Right cardiac atrium (tissue), 5 donors: Measurements from ENCODE around the gene CACNA1S. TPM values are rescaled to one million over a fixed set of nuclear protein-coding genes. Genes with fewer than 3 reads are reported as not detected.

Experiments used
- ATAC-seq, 2 donors: fragments of 200-7000 bp; cut with Tn5 transposase; one replicate each; pipeline versions ENCODE4 v1.8.0 to v1.9.1; 2020; ENCODE audit warnings: moderate library complexity in 2 of 2, mild to moderate bottlenecking in 1 of 2
- DNase-seq, 3 donors: peaks; one replicate each; pipeline ENCODE4 v3.0.0-alpha.2; 2020
- H3K27ac ChIP-seq: one replicate; pipeline ENCODE4 v1.5.1; 2013; ENCODE audit warnings: mild to moderate bottlenecking, low read length, control low read depth, moderate library complexity
- H3K27me3 ChIP-seq: one replicate; pipeline ENCODE4 v1.6.1; 2013; ENCODE audit not compliant: control insufficient read depth, insufficient read depth
- H3K4me1 ChIP-seq: one replicate; pipeline ENCODE4 v1.6.1; 2013; ENCODE audit warnings: low read length; ENCODE audit not compliant: control insufficient read depth, insufficient read depth
- H3K4me3 ChIP-seq: one replicate; pipeline ENCODE4 v1.5.1; 2013; ENCODE audit warnings: low read length, control low read depth
- H3K9me3 ChIP-seq: one replicate; pipeline ENCODE4 v1.6.1; 2013; ENCODE audit warnings: low read length; ENCODE audit not compliant: control insufficient read depth
- WGBS: extraction: QIAGEN DNeasy Blood & Tissue Kit; methylation state at CpG from one replicate; pipeline ENCODE4 v1.1.7; 2013; 5-methylcytosine and 5-hydroxymethylcytosine counted together
- intact Hi-C, 4 donors: fragments of 100-400 bp; cut with DNase I; formaldehyde crosslinking; loops; one replicate each; pipeline versions ENCODE4 v1.11.0 to v1.14.0; 2022 to 2023
- polyA plus RNA-seq: library from polyadenylated mRNA; stranded (reverse); fragments of 200-250 nt; gene quantifications from one replicate; pipeline ENCODE4 v1.2.3, GENCODE V29; 2013
- total RNA-seq, 4 donors: library from RNA; stranded (reverse); fragmentation: NEBNext Ultra II Directional; extraction: Animal tissue kit (Norgen Biotek cat#: 25700); gene quantifications; one replicate each; pipeline ENCODE4 v1.2.1, GENCODE V29; 2021
- donor health status: healthy with polysubstance abuse.
- donor health status: DM: no; HTN: yes; CAD: no.
- donor health status: DM: no; HTN: no; CAD: no.
- donor health status: DM: no; HTN: yes; CAD: no; lungs with severe emphysema.
- donor health status: DM: yes; HTN: yes; CAD: no.

Gene CACNA1S
- total and polyA plus RNA-seq, 5 donors: 0.06 to 0.09 TPM; not detected in 3

DNA sequence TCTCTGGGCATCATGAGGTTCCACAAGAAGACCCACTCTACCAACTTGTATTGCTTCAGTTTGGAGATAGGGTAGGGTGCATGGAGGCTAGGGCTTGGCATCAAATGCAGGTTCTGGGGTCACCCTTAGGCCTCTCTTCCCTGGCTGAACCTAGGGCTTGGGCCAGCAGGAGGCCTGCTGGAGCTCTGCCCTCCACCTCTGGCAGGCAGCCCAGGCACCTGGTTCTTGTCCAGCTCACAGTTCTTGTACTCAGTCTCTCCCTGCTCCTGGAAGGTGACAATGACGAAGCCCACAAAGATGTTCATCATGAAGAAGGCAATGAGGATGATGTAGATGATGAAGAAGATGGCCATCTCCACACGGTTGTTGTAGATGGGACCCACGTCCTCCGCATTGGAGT lies 51.2 kb downstream of the CACNA1S start:
- Histone ChIP-seq H3K4me3 (no peak overlapping the region), H3K9me3 (no peaks in the 10 kb centered on the region), H3K27me3 (no peaks in the 10 kb centered on the region), H3K4me1 (peaks cover 3% of the 10 kb centered on the region), H3K27ac (no peak overlapping the region)
- no peak for DNase-seq
- intact Hi-C loops: no loop called here
- ATAC-seq: no peak
- WGBS: 81% methylated on average over 4 of the region's 4 CpGs

DNA sequence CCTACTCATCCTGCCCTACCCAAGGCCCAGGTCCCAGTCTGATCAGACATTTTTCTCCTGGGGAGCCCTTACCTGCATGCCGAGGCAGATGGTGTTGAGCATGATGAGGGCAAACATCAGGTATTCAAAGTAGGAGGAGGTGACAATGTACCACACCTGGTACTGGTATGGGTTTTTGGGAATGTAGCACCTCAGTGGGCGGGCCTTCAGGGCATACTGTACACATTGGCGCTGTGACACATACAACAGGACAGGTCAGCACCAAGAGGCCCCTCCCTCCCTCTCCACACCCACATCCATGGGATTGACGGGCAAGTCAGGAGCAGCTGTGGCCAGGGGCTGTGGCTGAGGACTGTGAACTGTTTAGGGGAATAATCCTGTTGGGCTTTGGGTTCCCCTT lies 51.6 kb downstream of the CACNA1S start:
- Histone ChIP-seq H3K4me3 (no peak overlapping the region), H3K4me1 (peaks cover 3% of the 10 kb centered on the region), H3K27ac (no peak overlapping the region), H3K9me3 (no peaks in the 10 kb centered on the region), H3K27me3 (no peaks in the 10 kb centered on the region)
- WGBS: 95% methylated on average over 4 of the region's 4 CpGs
- no peak for DNase-seq
- intact Hi-C loops: no loop called here
- ATAC-seq: no peak

DNA sequence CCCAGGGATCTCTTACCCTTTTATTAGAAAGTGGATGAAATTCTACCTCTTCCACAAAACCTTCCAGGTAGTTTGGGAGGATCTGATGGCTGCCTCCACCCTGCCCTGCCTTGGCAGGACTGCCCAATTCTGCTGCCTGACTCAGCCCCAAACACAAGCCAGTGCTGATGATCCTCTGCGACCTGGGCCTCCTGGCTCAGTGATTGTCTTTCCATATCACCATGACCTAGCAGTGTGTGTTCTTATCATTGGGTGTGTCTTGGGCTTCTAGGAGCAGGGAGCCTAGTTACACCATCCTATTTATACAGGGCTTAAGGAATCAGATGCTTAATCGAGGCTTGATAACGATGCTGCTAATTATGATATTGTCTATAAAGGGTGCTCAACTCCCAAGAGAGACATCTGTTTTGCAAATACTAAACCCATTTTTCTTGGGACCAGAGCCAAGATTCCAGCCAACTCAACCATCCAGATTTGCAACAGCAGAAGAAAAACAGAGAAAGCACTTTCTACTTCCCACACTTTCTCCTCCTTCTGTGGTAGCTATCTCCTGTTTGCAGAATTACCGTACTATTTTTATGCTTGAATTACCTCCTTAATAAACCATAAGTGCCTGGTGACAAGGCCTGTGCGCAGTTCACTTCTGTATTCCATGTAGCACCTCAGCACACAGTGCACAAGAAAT lies 52.2 kb downstream of the CACNA1S start:
- no peaks in the 10 kb centered on the region for H3K9me3 ChIP-seq
- H3K27ac ChIP-seq: no peak overlapping the region
- H3K4me1 ChIP-seq: peaks cover 3% of the 10 kb centered on the region
- WGBS: 58% methylated on average over 5 of the region's 5 CpGs
- no peak overlapping the region for H3K4me3 ChIP-seq
- H3K27me3 ChIP-seq: no peaks in the 10 kb centered on the region
- intact Hi-C loops: no loop called here
- ATAC-seq: no peak
- no peak for DNase-seq

DNA sequence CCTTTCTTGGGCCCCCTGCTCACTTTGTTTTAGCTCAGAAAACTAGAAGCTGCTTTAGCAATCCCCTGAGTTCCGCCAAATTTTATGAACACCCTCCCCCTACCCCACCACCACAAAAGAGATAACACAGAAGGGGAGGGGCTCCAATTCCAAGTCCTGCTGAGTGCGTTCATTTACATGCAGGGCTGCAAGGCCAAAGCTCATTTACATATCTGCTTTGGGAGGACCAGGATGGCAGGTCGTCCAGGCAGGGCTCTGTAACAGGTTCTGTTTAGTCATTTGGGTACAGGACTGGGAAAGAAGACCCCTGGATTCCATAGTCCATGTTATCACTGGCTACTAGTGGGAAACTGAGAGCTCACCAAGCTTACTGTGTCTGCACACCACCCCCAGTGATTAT lies 52.8 kb downstream of the CACNA1S start:
- no peak overlapping the region for H3K4me3 ChIP-seq
- no peaks in the 10 kb centered on the region for H3K27me3 ChIP-seq
- no peak overlapping the region for H3K27ac ChIP-seq
- peaks cover 3% of the 10 kb centered on the region for H3K4me1 ChIP-seq
- DNase-seq (no peak), ATAC-seq (no peak)
- 90% methylated on average over 3 of the region's 3 CpGs for WGBS
- intact Hi-C loops: no loop called here
- no peaks in the 10 kb centered on the region for H3K9me3 ChIP-seq

DNA sequence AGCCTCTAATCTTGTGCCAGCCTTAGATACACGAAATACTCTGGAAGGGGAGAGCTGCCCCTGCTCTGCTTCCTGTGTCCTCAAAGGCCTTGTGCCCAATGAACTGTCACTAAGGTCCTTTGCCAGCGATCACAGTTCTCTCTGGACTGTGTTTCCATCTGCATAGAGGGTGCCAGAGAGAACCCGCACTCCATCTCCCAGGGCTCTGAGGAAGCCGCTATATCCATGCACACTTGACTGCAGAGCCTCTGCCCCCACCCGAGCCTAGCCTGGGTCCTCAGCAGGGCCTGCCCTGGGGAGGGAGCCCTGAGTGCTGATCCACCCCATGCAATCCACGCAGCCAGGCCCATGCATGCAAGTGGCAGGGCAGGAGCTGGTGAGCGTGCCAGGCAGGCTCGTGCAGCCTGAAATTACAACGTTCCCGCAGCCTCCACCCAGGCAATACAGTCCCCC lies 58.1 kb downstream of the CACNA1S start:
- Histone ChIP-seq H3K9me3 (no peaks in the 10 kb centered on the region), H3K27me3 (no peaks in the 10 kb centered on the region), H3K4me3 (no peak overlapping the region), H3K27ac (no peak overlapping the region), H3K4me1 (no peaks in the 10 kb centered on the region)
- ATAC-seq (peak; percentile 6 to 16), DNase-seq (no peak)
- WGBS: 54% methylated on average over 10 of the region's 10 CpGs
- intact Hi-C loops: no loop called here

DNA sequence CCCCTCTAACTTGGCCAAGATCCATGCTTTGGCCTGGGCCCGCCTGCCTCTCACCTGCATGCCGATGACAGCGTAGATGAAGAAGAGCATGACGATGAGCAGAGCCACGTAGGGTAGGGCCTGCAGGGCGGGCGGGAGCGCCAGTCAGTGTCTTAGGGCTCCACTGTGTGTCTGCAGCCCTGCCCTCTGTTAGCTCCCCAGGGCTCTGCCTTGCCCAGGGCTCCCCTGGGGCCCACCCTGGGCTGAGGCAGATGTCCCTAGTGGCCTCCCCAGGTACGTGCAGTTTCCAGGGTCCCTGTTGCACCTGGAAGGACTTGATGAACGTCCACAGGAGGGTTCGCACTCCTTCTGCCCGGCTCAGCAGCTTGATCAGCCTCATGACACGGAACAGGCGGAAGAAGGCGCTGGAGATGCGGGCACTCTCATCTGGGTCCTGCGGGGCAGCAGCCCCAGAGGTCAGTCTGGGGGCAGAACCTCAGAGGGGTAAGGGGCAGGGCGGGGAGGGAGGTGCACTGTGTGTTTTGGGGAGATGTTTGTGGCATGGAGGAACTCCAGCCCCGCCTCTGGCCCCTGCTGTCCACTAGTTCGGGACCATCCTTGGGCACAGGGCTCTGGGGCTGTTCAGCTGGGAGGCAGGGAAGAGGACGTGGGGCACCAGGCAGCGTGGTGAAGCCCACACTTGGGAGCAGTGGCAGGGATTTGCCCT lies 58.9 kb downstream of the CACNA1S start:
- Histone ChIP-seq H3K27ac (no peak overlapping the region), H3K9me3 (no peaks in the 10 kb centered on the region), H3K27me3 (no peaks in the 10 kb centered on the region), H3K4me3 (no peak overlapping the region), H3K4me1 (no peaks in the 10 kb centered on the region)
- DNase-seq: no peak
- 88% methylated on average over 22 of the region's 22 CpGs for WGBS
- intact Hi-C loops: no loop called here
- ATAC-seq: no peak

DNA sequence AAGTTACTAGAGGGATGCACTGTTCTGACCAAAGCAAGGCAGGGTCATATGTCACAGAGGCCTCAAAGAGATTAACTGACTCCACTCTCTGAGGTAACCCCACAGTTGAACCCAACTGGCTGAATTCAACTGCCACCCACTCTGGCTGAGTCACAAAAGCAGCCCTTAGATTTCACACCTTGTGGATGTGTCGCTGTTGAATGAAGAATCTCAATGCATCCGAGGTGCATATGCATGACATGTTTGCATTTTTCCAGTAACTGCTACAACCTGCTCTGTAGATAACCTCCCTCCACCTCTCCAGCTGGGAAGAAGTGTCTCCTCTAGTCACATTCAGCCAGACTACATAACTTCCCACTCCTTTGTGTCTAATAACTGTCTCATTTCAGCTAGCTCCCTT lies 60.8 kb downstream of the CACNA1S start:
- no peaks in the 10 kb centered on the region for H3K9me3 ChIP-seq
- no peaks in the 10 kb centered on the region for H3K4me1 ChIP-seq
- intact Hi-C loops: no loop called here
- DNase-seq (no peak), ATAC-seq (no peak)
- H3K27ac ChIP-seq: no peak overlapping the region
- no peak overlapping the region for H3K4me3 ChIP-seq
- H3K27me3 ChIP-seq: no peaks in the 10 kb centered on the region
- WGBS: 92% methylated on average over 2 of the region's 2 CpGs

DNA sequence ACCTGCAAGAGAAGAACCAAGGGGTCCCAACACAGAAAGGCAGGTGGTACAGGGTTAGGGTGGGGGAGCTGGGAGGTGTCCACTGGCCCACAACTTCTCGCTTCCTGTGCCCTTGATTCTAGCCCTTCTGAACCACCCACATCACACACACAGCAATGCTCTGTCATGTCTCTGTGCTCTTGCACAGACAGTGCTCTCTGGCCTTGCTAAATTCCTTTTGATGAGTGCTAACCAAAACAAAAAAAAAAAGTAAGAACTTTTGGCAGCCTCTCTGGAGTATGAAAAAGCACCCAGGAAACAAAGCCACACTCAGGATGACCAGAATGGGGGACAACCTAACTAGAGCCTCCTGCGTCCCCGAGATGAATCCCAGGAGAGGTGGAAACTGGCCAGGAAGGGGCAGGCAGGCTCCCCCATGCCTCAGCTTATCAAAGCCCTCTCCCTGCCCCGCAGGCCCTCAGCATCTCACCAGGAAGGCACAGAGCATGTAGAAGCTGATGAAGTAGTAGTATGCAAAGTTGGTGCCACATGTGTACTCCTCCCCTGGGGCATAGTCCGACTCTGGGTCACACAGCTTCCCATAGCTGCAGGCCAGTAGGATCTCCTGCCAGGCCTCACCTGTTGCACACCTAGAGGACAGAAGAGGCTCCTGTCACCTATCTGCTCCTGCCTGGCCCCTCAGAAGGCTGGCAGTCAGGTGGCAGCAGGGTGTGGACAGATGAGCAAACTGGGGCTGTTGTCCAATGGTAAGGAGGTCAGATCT lies 61.5 kb downstream of the CACNA1S start:
- H3K9me3 ChIP-seq: no peaks in the 10 kb centered on the region
- DNase-seq (no peak), ATAC-seq (no peak)
- H3K27ac ChIP-seq: no peak overlapping the region
- intact Hi-C loops: no loop called here
- H3K4me1 ChIP-seq: no peaks in the 10 kb centered on the region
- H3K27me3 ChIP-seq: no peaks in the 10 kb centered on the region
- WGBS: 77% methylated on average over 5 of the region's 5 CpGs
- H3K4me3 ChIP-seq: no peak overlapping the region

DNA sequence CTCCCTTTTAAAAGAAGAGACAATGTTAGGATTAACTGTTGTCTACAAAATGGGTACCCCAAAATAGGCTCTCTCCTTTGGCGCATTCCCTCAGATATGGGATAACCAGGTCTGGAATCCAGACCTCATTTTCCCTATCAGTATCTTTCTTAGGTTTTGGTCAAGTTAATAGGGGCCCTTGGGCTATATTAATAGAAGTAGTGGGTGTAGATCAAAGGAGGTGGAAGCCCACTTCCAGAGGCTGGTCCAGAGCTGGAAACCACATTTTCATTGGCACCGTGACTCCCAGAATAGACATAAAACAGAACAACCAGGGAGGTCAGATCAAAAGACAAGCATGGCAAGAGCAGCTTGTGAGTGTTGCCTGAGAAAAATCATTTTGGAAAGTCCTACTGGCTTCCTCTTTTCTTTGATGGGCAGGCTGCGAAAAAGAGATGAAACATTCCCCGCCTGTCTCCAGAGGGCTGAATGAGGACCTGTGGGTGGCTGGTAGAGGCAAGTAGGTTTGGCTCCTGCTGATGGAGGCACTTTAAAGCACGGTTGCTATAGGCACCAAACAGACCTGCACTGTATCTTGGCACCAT lies 62.9 kb downstream of the CACNA1S start:
- H3K4me1 ChIP-seq: no peaks in the 10 kb centered on the region
- no peak overlapping the region for H3K27ac ChIP-seq
- ATAC-seq (no peak), DNase-seq (no peak)
- H3K4me3 ChIP-seq: no peak overlapping the region
- H3K9me3 ChIP-seq: no peaks in the 10 kb centered on the region
- intact Hi-C loops: no loop called here
- H3K27me3 ChIP-seq: no peaks in the 10 kb centered on the region
- WGBS: 86% methylated on average over 5 of the region's 5 CpGs

DNA sequence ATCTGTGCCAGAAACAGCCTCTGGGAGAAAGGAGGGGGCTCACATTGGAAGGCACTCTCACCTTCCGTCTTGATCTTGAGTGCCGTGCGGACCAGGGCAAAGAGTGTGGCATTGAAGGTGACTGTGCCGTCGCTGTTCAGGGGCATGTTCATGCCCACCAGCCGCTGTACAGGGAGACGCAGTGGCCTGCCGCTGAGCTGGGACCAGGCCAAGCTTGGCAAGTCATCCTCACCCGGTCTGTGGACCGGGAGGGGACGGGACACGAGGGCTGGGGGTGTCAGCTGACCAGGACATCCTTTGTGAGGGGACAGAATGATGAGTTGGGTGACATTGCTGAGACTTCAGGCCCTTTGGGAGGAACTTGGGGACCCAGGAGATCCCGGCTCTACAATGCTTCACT lies 63.7 kb downstream of the CACNA1S start:
- H3K4me1 ChIP-seq: no peaks in the 10 kb centered on the region
- intact Hi-C loops: no loop called here
- 76% methylated on average over 13 of the region's 13 CpGs for WGBS
- H3K4me3 ChIP-seq: no peak overlapping the region
- no peaks in the 10 kb centered on the region for H3K9me3 ChIP-seq
- ATAC-seq (no peak), DNase-seq (no peak)
- H3K27ac ChIP-seq: no peak overlapping the region
- no peaks in the 10 kb centered on the region for H3K27me3 ChIP-seq

DNA sequence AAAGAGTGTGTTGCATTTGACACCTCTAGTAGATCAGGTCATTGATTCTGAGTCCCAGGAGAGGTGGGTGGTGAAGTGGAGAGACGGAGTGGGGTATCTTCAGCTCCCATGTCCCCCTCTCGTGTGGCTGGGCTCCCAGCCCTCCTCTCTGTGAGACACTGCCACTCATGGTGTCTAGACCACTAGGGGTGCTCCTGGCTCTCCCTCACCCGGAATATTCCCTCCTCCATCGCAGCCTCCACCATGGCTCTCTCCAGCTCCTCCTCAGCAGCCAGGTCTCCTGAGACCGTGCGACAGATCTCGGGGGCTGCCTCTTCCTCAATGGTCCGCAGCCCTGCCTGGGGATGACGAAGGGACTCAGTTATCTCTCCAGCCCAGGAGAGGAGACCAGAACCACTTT lies 68.1 kb downstream of the CACNA1S start:
- Histone ChIP-seq H3K9me3 (no peaks in the 10 kb centered on the region), H3K27me3 (no peaks in the 10 kb centered on the region), H3K4me3 (no peak overlapping the region), H3K4me1 (no peaks in the 10 kb centered on the region), H3K27ac (no peak overlapping the region)
- 82% methylated on average over 9 of the region's 9 CpGs for WGBS
- DNase-seq (peak in 1 of 3 donors; percentile 14), ATAC-seq (no peak)
- intact Hi-C loops: no loop called here
